OCI-LY3 (cell line): ENCODE data around the gene PPP2R5A.

Experiments
- CTCF ChIP-seq: fragments of 200-600, 300-600 bp; sonication (generic); IDR thresholded peaks from 2 replicates; pipeline ENCODE4 v1.5.1; 2014; ENCODE audit warnings: antibody characterized with exemption, low read length, low read depth
- EZH2phosphoT487 ChIP-seq: fragments of 200-600 bp; shearing (Covaris generic); IDR thresholded peaks from 2 replicates; pipeline ENCODE4 v1.6.1; 2018; ENCODE audit warnings: antibody characterized with exemption, mixed run types, low read depth

- TF ChIP-seq CTCF = no peak
- no peak for TF ChIP-seq EZH2phosphoT487
Observed at GRCh38 chr1:212267460-212267859, 17.8 kb upstream of the PPP2R5A start.
